GM12864 (cell line): Measurements from ENCODE around the gene TMCO4.

Source experiments
- DNase-seq: peaks from one replicate; pipeline ENCODE4 v3.0.0-alpha.2; 2011; ENCODE audit warnings: low read depth
- H3K4me3 ChIP-seq: 2 replicates; pipeline ENCODE4 v1.5.1; 2011; ENCODE audit warnings: mild to moderate bottlenecking, low read depth, low read length, control low read depth
- TF ChIP-seq, protein P1 (sequence below): IDR thresholded peaks from 2 replicates; pipeline ENCODE4 v1.5.1; 2011; ENCODE audit warnings: low read depth, mild to moderate bottlenecking, moderate library complexity, low read length, control low read depth, inconsistent platforms; ENCODE audit errors: missing control alignments

The TMCO4 gene

DNA sequence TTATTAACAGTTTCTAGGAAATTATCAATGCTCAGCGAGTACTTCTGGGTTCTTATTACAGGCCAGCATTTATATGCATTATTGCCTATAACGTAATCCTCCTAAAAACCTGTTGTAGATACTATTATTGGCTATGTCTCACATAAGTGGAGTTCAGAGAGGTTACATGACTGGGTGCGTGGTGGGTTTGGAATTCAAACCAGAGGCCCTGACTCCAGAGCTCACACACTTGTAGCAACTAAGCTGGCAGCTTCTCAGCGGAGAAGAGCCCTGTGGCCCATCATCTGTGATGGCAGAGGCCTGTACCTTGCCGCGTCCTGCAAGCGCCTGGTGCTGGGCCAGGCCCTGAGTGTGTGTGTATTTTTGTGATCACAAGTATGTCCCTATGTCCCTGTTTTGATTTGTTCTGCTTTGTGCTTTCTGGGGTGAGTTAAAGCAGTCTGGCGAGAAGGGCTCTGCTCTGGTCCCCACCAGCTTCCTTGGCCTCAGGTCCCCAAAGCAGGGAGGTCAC is 68.3 kb downstream of the TMCO4 start:
- TF ChIP-seq, protein P1, sequence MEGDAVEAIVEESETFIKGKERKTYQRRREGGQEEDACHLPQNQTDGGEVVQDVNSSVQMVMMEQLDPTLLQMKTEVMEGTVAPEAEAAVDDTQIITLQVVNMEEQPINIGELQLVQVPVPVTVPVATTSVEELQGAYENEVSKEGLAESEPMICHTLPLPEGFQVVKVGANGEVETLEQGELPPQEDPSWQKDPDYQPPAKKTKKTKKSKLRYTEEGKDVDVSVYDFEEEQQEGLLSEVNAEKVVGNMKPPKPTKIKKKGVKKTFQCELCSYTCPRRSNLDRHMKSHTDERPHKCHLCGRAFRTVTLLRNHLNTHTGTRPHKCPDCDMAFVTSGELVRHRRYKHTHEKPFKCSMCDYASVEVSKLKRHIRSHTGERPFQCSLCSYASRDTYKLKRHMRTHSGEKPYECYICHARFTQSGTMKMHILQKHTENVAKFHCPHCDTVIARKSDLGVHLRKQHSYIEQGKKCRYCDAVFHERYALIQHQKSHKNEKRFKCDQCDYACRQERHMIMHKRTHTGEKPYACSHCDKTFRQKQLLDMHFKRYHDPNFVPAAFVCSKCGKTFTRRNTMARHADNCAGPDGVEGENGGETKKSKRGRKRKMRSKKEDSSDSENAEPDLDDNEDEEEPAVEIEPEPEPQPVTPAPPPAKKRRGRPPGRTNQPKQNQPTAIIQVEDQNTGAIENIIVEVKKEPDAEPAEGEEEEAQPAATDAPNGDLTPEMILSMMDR, result no peak
- no peak overlapping the region for H3K4me3 ChIP-seq
- DNase-seq, result no peak

DNA sequence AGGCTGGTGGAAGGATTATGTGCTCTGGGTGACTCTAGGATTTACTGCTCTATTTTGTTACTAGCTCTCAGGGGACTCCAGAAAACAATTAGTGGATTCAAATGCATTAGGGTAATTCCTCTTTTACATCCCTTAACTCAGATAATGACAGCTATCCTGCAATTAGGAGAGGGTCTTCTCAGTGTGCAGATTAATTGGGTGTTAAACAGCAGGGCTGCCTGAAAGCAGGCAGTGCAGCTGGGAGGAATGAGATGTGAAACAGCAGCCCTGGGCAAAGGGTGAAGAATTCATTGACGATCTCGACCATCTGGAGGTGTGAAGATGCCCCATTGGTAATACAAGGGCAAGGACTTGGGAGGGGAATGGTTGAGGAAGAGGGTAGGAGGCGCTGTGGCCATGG is 68.9 kb downstream of the TMCO4 start:
- TF ChIP-seq, protein P1, result no peak
- H3K4me3 ChIP-seq, result no peak overlapping the region
- DNase-seq, result no peak

DNA sequence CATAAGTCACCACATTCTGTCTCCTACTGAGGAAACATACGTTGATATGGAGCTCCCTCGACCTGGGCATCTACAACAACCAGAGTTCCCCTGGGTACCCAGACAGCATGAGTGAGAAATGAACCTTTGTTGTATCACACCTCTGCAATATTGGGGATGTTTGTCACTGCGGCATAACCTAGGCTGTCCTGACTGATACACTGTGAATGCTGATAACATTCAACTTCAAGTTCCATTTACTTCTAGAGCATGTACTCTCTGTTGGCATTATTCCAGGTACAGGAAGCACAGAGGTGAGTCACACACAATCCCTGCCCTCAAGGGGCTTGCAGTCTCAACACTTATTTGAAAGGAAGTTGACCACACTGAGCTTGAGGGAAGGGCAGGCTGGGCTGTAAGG is 69.5 kb downstream of the TMCO4 start:
- no peak for DNase-seq
- TF ChIP-seq, protein P1, result no peak
- no peak overlapping the region for H3K4me3 ChIP-seq

DNA sequence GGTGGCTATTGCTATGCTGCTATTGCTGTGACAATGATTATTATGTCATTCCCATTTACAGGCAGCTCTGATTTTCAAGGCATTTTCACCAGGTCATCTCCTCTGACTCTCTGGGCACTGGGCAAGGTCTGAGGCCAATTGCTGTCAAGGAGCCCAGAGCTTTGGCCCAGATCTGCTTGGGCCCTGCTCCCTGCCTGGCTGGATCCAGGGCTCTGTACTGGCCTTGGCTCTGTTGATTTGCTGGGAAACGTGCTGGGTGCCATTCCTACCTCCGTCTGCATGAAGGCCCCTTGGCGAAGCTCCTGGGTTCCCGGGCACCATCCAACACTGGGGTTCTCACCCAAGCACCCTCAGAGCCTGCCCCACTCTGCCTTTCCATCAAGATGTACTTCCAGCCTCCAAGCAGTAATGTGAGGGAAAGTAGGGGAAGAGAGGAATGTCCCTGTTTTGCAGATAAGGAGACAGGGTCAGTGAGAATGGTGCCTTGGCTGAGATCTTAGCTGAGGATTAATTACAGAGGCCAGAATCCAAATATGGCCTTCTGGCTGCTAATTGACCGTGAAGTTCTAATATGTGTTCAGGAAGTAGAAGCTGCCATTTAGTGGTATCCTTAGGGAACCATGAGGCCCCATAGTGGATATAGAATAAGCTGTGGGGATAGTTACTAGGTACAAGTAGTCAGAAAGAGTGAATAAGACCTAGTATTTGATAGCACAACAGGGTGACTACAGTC is 71.1 kb downstream of the TMCO4 start:
- no peak for DNase-seq
- TF ChIP-seq, protein P1, result no peak
- H3K4me3 ChIP-seq, result no peak overlapping the region

DNA sequence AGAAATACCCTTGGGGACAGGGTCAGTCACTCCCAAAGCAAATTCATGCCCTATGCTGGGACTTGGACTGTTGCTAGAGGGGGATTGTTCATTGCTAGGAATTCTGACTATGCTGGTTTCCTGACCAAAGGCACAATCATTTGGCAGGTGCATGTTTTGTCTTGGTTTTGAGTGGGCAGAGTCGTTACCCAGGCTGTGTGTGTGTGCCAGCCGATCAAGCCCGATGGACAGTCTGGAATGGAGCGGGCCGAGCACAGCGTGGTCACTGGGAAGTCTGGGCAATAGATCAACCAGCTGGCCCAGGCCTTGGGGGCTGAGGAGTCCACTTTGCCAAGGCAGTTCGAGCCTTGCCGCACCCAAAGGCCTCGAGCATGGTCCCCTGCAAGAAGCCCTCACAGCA is 74.1 kb downstream of the TMCO4 start:
- DNase-seq, result no peak
- TF ChIP-seq, protein P1, result no peak
- H3K4me3 ChIP-seq, result no peak overlapping the region

DNA sequence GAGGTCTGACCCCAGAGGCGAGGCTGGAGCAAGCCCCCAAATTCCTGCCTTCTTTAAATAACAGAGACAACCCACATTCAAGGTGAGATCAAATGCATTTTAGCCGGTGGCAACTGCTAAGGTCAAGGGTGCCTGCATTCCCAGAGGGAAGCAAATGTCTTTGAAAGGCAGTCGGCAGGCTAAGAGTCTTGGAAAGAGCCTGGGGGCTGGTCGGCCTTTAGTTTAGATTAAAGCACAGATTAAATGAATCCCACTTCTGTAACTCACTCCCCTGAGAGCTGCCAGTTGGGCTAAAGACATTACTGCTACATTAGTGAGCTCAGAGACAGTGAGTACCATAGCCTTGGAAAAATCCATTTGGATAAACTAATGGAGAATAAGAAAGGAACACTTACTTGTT is 75.8 kb downstream of the TMCO4 start:
- no peak overlapping the region for H3K4me3 ChIP-seq
- TF ChIP-seq, protein P1, result no peak
- DNase-seq, result no peak

DNA sequence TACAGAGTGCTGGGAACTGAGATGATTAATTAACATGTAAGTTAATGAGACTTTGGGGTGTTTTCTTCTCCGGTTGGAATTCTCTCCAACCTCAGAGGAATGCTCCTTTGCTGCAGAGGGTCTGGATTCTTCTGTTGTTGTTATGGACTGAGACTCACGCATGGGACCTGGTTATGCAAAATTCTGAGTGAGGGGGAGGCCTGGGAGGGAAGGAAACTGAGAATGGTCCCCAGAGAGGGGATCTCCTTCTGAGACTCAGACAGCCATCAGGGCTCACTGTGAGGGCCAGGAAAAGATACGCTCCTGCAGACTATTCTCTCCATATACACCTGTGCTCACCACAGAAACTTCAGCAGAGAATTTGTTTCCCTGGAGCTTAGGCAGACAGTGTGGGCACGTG is 78.7 kb downstream of the TMCO4 start:
- DNase-seq, result no peak
- TF ChIP-seq, protein P1, result no peak
- no peak overlapping the region for H3K4me3 ChIP-seq
